CD14-positive monocyte (primary cell): ENCODE results near the gene CCNY. TPM values are rescaled to one million over a fixed set of nuclear protein-coding genes. Genes with fewer than 3 reads are reported as not detected.

Experiments used
- DNase-seq, 3 donors: peaks; one replicate each; pipeline ENCODE4 v3.0.0-alpha.2; 2011 to 2022
- H2AFZ ChIP-seq: 2 replicates; pipeline ENCODE4 v1.6.0; 2012; ENCODE audit warnings: mild to moderate bottlenecking, low read depth, low read length, inconsistent platforms; ENCODE audit not compliant: insufficient read depth, poor library complexity, severe bottlenecking
- H3K27ac ChIP-seq, 2 donors: 1 replicate in 1 of 2; 2 replicates in 1 of 2; pipeline ENCODE4 v1.5.1; 2012 to 2013; ENCODE audit warnings: low read length in 2 of 2, control low read depth in 1 of 2, inconsistent platforms in 1 of 2, low read depth in 1 of 2, mild to moderate bottlenecking in 1 of 2
- H3K27me3 ChIP-seq, 2 donors: one replicate each; pipeline versions ENCODE4 v1.6.0 to v1.6.1; 2011 to 2013; ENCODE audit warnings: low read length in 2 of 2; ENCODE audit not compliant: control insufficient read depth in 2 of 2, insufficient read depth in 2 of 2
- H3K36me3 ChIP-seq, 2 donors: replicated peaks in 1 of 2; 1 replicate in 1 of 2; 2 replicates in 1 of 2; pipeline versions ENCODE4 v1.5.1 to v1.6.1; 2012 to 2013; ENCODE audit warnings: low read length in 2 of 2, control low read depth in 1 of 2, inconsistent platforms in 1 of 2, mild to moderate bottlenecking in 1 of 2; ENCODE audit not compliant: insufficient read depth in 2 of 2, control insufficient read depth in 1 of 2
- H3K4me1 ChIP-seq, 2 donors: 1 replicate in 1 of 2; 2 replicates in 1 of 2; pipeline versions ENCODE4 v1.5.1 to v1.6.1; 2012 to 2013; ENCODE audit warnings: low read length in 2 of 2, control low read depth in 1 of 2, inconsistent platforms in 1 of 2, mild to moderate bottlenecking in 1 of 2, moderate library complexity in 1 of 2; ENCODE audit not compliant: insufficient read depth in 2 of 2, control insufficient read depth in 1 of 2
- H3K4me2 ChIP-seq: replicated peaks from 2 replicates; pipeline ENCODE3; 2012; ENCODE audit warnings: low read length, moderate library complexity, mild to moderate bottlenecking; ENCODE audit not compliant: poor library complexity, severe bottlenecking; ENCODE audit errors: extremely low read depth
- H3K4me3 ChIP-seq, 3 experiments: fragments of 200-600 bp in 1 of 3; sonication (generic) in 1 of 3; replicated peaks in 1 of 3; 1 replicate in 2 of 3; 2 replicates in 1 of 3; pipeline ENCODE4 v1.5.1; 2011 to 2013; ENCODE audit warnings: low read length in 3 of 3, mild to moderate bottlenecking in 3 of 3, control low read depth in 2 of 3, low read depth in 2 of 3, inconsistent platforms in 1 of 3, moderate library complexity in 1 of 3
- H3K79me2 ChIP-seq: 2 replicates; pipeline ENCODE4 v1.6.0; 2012; ENCODE audit warnings: mild to moderate bottlenecking, control low read depth, inconsistent platforms, low read length, moderate library complexity; ENCODE audit not compliant: insufficient read depth
- H3K9ac ChIP-seq: 2 replicates; pipeline ENCODE4 v1.6.0; 2017; ENCODE audit warnings: low read length, mild to moderate bottlenecking; ENCODE audit not compliant: insufficient read depth, poor library complexity, severe bottlenecking
- H3K9me3 ChIP-seq, 2 donors: replicated peaks in 1 of 2; 1 replicate in 1 of 2; 2 replicates in 1 of 2; pipeline versions ENCODE4 v1.5.1 to v1.6.1; 2012 to 2013; ENCODE audit warnings: low read length in 2 of 2, control low read depth in 1 of 2; ENCODE audit not compliant: control insufficient read depth in 1 of 2, insufficient read depth in 1 of 2
- H4K20me1 ChIP-seq: 2 replicates; pipeline ENCODE4 v1.6.0; 2012; ENCODE audit warnings: mild to moderate bottlenecking, low read length, control low read depth, moderate library complexity; ENCODE audit not compliant: insufficient read depth
- H3K27ac Mint-ChIP-seq, 7 donors: one replicate each; pipeline ENCODE4 v1.8.0; 2020; ENCODE audit warnings: mild to moderate bottlenecking in 7 of 7, mixed read lengths in 7 of 7, moderate library complexity in 6 of 7, inconsistent platforms in 2 of 7
- H3K27me3 Mint-ChIP-seq, 3 donors: one replicate each; pipeline ENCODE4 v1.8.0; 2021 to 2022; ENCODE audit warnings: low read depth in 3 of 3, mild to moderate bottlenecking in 3 of 3, mixed read lengths in 3 of 3, moderate library complexity in 3 of 3, inconsistent platforms in 1 of 3
- H3K36me3 Mint-ChIP-seq, 2 donors: one replicate each; pipeline ENCODE4 v1.8.0; 2020; ENCODE audit warnings: mixed read lengths in 2 of 2, inconsistent platforms in 1 of 2, mild to moderate bottlenecking in 1 of 2
- H3K4me1 Mint-ChIP-seq: one replicate; pipeline ENCODE4 v1.8.0; 2020; ENCODE audit warnings: mild to moderate bottlenecking, mixed read lengths
- H3K4me3 Mint-ChIP-seq, 2 donors: one replicate each; pipeline ENCODE4 v1.8.0; 2020; ENCODE audit warnings: mild to moderate bottlenecking in 2 of 2, mixed read lengths in 2 of 2, moderate library complexity in 1 of 2
- H3K9me3 Mint-ChIP-seq, 7 donors: one replicate each; pipeline ENCODE4 v1.8.0; 2020 to 2022; ENCODE audit warnings: mixed read lengths in 7 of 7, mild to moderate bottlenecking in 6 of 7, moderate library complexity in 6 of 7, inconsistent platforms in 2 of 7
- WGBS: methylation state at CpG from one replicate; pipeline ENCODE4 v1.1.5; 2013; ENCODE audit warnings: missing lambda C conversion rate; ENCODE audit not compliant: insufficient coverage; 5-methylcytosine and 5-hydroxymethylcytosine counted together
- intact Hi-C, 2 donors: fragments of 100-400 bp; cut with micrococcal nuclease; formaldehyde crosslinking; loops; one replicate each; pipeline versions ENCODE4 v1.15.0 to v1.15.1; 2023
- polyA plus RNA-seq, 3 donors: library from polyadenylated mRNA; depleted of rRNA in 1 of 3; unstranded in 2 of 3; stranded (reverse) in 1 of 3; fragments of 300-500 nt in 2 of 3; fragments of >200 nt in 1 of 3; fragmentation: Illumina TruSeq in 2 of 3; gene quantifications; 1 replicate in 2 of 3; 2 replicates in 1 of 3; pipeline ENCODE4 v1.2.3, GENCODE V29; 2012 to 2021
- TF ChIP-seq, protein P1 (sequence below): fragments of 200-600 bp; IDR thresholded peaks from one replicate; pipeline ENCODE4 v1.8.0; 2022; ENCODE audit warnings: antibody characterized with exemption, mild to moderate bottlenecking

The CCNY gene
- polyA plus RNA-seq, 3 donors = 39.9 to 116 (median 64.8) TPM

DNA sequence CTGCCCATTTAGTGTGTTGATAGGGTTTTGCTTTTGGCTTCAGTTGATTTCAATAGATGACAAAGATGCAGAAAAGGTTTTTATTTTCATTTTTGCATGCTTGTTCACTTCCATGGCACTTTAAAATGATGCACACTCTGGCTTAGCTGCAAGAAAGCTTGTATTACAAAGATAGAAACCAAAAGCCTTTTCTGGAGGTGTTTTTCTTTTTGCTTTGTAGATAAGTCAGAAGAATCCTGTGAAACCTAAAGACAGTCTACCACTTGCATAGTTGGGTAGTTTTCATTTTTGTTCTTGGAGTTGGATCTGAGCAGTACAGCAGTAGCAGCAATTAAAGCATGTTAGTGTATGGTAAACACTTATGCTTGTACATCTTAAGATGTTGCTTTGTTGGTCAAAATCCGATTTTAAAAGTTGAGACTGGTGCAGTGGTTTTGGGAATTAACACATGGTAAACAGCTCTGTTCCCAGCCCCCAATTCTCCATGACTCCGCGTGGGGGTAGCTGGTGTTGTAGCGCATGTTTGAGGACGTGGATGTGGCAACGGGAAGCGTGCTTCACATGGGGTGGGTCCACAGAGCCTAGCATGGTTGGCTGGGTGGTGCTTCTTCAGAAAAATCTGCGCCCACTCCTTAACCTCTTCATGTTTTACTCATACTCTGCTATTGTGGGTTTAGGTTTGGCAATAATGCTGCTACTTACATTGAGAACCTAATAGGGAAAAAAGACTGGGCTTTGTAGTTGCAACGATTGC, 19.8 kb downstream of the CCNY start:
- Mint-ChIP-seq H3K4me3 (peak overlapping the region in 1 of 2 donors; percentile 49), H3K4me1 (peaks cover 69% of the 10 kb centered on the region), H3K27me3 (no peaks in the 10 kb centered on the region), H3K36me3 (peaks cover 3 to 6% of the 10 kb centered on the region in 2 donors), H3K9me3 (peaks cover 0 to 2% (median 0%) of the 10 kb centered on the region in 7 donors), H3K27ac (peak overlapping the region in 1 of 7 donors; percentile 32)
- no peak overlapping the region for H3K4me2 ChIP-seq
- H3K27ac ChIP-seq = no peak overlapping the region
- DNase-seq = no peak
- H3K4me1 ChIP-seq = peaks cover 14 to 23% of the 10 kb centered on the region in 2 donors
- no peak overlapping the region for H3K9ac ChIP-seq
- no CpG with 5 or more reads among the region's 9 CpGs for WGBS
- H3K36me3 ChIP-seq = no peaks in the 10 kb centered on the region
- H3K4me3 ChIP-seq = no peak overlapping the region
- peaks cover 99% of the 10 kb centered on the region for H3K79me2 ChIP-seq
- TF ChIP-seq, protein P1, sequence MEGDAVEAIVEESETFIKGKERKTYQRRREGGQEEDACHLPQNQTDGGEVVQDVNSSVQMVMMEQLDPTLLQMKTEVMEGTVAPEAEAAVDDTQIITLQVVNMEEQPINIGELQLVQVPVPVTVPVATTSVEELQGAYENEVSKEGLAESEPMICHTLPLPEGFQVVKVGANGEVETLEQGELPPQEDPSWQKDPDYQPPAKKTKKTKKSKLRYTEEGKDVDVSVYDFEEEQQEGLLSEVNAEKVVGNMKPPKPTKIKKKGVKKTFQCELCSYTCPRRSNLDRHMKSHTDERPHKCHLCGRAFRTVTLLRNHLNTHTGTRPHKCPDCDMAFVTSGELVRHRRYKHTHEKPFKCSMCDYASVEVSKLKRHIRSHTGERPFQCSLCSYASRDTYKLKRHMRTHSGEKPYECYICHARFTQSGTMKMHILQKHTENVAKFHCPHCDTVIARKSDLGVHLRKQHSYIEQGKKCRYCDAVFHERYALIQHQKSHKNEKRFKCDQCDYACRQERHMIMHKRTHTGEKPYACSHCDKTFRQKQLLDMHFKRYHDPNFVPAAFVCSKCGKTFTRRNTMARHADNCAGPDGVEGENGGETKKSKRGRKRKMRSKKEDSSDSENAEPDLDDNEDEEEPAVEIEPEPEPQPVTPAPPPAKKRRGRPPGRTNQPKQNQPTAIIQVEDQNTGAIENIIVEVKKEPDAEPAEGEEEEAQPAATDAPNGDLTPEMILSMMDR = no peak
- H3K9me3 ChIP-seq = no peaks in the 10 kb centered on the region
- intact Hi-C loops = no loop called here
- H4K20me1 ChIP-seq = peaks cover 100% of the 10 kb centered on the region
- H3K27me3 ChIP-seq = no peaks in the 10 kb centered on the region
- no peak overlapping the region for H2AFZ ChIP-seq

DNA sequence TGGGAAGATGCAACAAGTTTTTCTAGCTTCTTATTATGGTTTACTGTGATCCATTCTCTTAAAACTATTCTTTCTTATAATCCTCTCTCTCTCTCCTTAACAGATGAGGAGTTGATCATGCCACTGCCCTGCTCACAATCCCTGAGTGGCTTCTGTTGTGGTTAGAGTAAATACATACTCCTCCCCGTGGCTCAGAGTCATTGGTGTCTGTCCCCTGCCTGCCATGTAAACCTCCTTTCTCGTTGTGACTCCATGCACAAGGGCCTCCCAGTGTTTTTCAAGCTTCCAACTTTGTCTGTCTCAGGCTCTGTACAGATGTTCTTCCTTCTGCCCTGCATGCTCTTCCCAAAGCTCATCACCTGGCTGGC, 20.4 kb downstream of the CCNY start:
- Mint-ChIP-seq H3K36me3 (peaks cover 3 to 6% of the 10 kb centered on the region in 2 donors), H3K27ac (peak overlapping the region in 2 of 7 donors; percentile 79 to 84), H3K4me1 (peaks cover 66% of the 10 kb centered on the region), H3K9me3 (peaks cover 0 to 2% (median 0%) of the 10 kb centered on the region in 7 donors), H3K4me3 (no peak overlapping the region), H3K27me3 (no peaks in the 10 kb centered on the region)
- Histone ChIP-seq H2AFZ (no peak overlapping the region), H3K9me3 (no peaks in the 10 kb centered on the region), H3K36me3 (no peaks in the 10 kb centered on the region), H3K4me1 (peaks cover 14 to 23% of the 10 kb centered on the region in 2 donors), H3K9ac (no peak overlapping the region), H3K27ac (no peak overlapping the region), H4K20me1 (peaks cover 100% of the 10 kb centered on the region), H3K79me2 (peaks cover 99% of the 10 kb centered on the region), H3K27me3 (no peaks in the 10 kb centered on the region), H3K4me2 (no peak overlapping the region), H3K4me3 (no peak overlapping the region)
- intact Hi-C loops = no loop called here
- 100% methylated on average over 1 of the region's 2 CpGs for WGBS
- DNase-seq = no peak
- TF ChIP-seq, protein P1 = no peak
